GM19239 (cell line): ENCODE results near the gene ALOX15B.
"Not testable (repeated sequence)": the region's sequence is repeated elsewhere in the genome, so short reads cannot be mapped to it uniquely, and the experiment has no call there.

Source experiments
- DNase-seq: peaks from one replicate; pipeline ENCODE4 v3.0.0; 2011; ENCODE audit warnings: low spot score; ENCODE audit not compliant: insufficient read length
- FAIRE-seq: peaks from 2 replicates; lab custom pipeline; 2011; peaks lifted over from hg19 to GRCh38; lab: Jason Lieb, UNC

ALOX15B gene

DNA sequence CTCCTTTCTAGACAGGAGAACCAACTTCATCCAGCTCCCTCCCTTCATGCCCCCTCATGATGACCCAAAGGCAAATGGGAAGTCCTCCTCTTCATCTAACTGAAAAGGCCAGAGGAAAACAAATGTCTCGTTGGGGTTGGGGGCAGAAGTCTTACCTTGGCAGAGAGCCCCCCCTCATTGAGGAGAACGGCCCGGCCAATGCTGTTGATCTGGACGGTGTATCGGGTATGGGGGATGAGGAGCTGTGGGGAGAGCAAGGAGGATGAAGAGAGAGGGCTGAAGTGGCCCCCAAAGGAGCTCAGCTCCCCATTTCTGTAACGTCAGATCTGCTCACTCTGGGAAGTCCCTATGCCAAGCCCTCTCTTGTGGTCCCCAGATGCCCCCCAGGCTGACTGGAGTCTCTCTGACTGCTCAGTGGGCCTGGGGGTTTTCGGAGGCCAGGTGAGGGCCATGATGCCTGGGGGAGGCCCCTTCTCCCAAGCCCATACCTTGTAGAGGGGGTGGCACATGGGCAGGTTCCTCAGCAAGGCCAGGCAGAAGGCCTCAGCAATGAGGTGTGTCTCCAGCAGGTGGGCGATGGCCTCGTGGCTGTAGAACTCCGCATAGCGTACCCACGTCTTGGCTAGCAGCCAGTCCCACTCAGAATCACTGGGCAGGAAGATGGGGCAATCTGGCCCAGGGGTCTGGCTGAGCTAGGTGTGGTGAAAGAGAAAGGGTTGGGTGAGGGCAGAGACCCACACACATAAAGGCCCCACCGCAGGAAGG lies 37.8 kb downstream of the ALOX15B start:
- FAIRE-seq: no peak
- no peak for DNase-seq

DNA sequence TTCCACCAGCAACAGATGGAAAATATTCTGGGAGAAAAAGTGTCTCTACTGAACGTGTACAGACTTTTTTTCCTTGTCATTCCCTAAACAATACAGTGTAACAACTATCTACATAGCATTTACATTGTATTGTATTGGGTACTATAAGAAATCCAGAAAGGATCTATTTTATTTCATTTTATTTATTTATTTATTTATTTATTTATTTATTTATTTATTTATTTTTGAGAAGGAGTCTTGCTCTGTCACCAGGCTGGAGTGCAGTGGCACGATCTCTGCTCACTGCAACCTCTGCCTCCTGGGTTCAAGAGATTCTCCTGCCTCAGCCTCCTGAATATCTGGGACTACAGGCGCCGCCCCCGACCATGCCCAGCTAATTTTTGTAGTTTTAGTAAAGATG lies 39.1 kb downstream of the ALOX15B start:
- not testable (repeated sequence) for DNase-seq, FAIRE-seq

DNA sequence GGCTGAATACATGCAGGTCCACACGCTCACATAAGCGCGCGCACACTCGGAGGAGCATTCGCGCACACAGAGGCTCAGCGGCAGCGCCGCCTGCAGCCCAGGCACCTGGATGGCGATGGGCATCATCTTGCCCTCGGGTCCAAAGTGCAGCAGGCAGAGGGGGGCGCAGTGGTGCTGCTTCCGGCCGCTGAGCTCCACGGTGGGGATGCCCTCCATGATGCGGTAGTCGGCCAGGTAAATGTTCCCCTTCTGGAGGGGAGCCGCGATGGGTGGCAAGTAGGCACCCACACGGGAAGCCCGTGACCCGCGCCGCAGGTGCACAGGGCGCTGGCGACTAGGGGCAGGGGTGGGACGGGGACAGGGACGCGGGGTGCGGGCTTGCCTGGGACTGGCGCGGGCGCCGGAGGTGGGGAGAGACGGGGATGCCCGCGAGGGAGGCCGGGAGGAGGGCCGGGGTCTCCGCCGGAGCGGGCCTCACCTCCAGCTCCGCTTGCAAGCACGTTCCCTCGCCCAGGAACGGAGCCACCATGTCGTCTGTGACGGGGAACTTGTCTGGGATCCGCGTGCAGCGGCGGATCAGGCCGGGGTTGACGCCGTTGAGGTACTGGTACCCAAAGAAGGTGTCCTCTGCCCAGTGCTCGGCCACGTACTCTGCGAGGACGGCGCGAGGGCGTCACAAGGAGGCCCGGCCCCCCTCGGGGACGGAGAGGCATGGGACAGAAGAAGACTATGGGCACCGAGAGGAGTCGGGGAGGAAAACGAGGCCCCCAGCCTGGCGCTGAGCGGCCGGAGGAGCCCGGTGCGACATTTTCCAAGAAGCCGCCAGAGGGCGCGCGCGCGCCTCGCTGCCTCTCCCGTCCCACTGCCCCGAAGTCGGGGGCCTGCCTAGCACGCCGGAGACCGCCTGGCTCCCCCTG lies 40.7 kb downstream of the ALOX15B start:
- peak; percentile 71 for FAIRE-seq

DNA sequence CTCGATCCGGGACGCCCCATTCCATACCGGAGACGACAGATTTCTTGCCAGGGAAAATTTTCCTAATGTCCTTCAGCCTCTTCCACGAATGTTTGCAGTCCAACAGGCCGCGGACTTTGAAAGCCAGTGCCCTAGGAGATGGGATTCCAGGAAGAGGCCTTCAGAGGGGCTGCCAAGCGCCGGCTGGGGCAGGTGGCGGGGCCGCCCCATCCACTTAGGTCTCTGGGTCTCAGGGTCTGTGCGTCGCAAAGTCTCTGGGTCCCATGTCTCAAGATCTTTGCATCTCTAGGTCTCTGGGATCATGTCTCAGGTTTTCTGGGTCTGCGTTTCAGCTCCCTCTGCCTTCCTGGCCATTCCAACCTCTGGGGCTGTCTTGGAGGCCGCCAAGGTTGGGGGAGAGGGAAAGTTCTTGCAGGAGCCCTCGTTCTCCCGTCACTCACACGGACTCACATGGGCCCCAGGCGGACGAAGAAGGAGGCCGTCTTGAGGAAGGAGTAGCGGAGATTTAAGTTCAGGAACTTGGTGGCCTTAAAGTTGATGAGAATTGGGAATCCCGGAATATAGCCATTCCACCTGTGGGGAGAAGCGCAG lies 41.4 kb downstream of the ALOX15B start:
- DNase-seq (no peak), FAIRE-seq (no peak)

More for the DNA sequence above, 40.7 kb downstream of the ALOX15B start:
- DNase-seq: peak; percentile 95

DNA sequence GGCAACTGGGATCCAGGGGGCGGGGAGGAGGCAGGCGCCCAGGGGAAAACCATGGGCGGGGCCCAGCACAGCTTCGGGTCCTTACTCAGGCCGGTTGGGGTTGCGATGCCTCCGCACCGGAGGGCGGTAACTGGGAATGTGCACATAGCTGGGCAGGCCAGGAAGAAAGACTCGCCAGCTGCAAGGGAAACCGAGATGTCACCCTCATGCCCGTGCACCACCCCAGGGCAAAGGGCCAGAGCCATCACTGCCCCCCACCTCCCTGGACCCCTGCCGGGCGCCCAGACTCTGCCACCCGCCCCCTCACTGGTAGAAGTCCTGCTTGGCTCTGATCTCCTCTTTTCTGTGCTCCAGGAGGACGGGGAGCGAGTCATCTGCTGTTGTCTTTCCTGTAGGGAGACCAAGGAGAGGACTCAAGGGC lies 42.0 kb downstream of the ALOX15B start:
- DNase-seq (no peak), FAIRE-seq (no peak)

DNA sequence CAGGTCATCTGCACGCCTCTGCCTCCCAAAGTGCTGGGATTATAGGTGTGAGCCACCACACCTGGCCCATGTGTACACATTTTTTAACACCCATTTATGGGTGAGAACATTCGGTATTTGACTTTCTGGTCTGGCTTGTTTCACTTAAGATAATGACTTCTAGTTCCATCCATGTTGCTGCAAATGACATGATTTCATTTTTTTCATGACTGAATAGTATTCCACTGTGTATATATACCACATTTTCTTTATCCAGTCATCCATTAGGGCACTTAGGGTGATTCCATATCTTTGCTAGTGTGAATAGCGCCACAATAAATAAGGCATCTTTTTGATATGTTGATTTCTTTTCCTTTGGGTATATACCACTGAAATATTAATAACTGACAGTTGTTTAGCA lies 43.0 kb downstream of the ALOX15B start:
- FAIRE-seq (no peak), DNase-seq (no peak)

DNA sequence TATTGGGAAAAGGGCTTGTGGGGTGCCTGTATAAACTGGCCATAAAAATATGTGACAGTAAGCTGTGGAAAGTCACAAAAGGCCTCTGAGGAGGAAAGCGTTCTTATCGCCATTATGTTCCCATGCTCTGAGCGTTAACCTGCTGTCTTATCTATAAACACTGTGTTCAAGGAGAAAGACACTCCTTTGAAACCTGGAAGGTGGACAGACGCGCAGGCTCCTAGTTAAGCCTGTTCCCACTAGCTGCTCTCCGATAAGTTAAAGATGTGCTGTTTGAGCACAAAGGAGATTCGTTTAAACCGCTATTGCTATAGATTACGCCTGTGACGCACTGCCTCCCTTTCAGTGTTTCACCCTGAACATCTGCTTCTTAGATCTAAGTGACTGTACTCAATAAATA lies 43.4 kb downstream of the ALOX15B start:
- DNase-seq: no peak
- FAIRE-seq: no peak

DNA sequence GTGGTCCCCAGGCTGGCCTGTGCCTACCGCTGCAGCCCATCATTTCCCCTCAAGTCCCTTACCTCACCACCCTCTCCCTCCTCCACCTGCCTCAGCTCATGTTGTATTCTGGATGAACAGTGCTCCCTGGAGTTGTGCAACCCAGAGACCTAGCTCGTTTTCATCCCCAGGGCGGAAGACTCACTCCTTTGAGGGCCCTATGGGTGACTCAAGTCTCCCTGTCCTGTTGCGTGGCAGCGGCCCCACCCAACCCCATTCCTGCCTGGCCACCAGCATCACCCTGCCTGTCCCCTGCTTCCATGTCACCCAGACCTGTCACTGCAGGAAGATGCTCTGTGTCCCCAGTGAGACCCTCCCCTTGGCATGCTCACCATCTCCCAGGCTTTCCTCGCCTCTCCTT lies 45.4 kb downstream of the ALOX15B start:
- no peak for DNase-seq
- FAIRE-seq: no peak

DNA sequence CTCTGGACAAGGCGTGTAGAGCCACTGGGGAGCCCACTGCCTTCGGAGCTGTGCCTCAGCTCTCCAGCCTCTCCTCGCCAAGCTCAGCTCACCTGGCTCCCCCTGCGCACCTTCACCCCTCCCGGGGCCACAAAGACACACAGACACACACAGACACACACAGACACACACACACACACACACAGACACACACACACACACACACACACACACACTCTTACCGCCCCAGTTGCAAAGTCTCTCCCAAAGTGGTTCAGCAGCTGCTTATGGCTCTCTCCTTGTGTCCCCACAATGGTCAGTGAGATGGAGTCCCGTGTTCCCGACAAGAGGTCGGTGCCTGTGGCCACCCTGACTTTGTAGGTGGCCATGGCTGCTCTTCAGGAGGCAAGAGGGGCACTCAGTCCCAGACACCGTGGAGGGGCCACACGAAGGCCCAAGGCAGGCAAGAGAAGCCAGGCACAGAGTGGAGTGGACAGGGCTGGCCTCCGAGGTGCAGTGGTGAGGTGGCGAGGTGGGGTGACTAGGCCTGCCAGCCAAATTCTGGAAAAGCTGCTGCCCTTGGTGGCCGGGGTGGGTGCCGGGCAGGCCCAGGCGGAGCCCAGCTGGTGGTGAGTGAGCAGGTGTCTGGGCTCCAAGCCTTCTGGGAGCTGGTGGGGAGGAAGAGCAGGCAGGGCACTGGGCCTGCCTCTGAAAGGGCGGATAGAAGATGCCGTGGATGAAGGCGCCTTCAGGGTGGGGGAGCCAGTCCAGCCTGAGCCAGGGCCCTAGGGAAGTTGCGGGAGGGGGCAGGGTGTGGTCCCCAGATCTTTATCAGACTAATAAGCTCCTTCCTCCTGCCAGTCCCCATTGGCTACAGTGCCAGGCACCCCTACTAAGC lies 48.5 kb downstream of the ALOX15B start, which contains the start of gene ALOX12B:
Gene ALOX12B (minus strand): TSS at position 642 of the 877 bp plus-strand sequence. CDS start 274 bp downstream, at position 368.
- DNase-seq (no peak), FAIRE-seq (no peak)

DNA sequence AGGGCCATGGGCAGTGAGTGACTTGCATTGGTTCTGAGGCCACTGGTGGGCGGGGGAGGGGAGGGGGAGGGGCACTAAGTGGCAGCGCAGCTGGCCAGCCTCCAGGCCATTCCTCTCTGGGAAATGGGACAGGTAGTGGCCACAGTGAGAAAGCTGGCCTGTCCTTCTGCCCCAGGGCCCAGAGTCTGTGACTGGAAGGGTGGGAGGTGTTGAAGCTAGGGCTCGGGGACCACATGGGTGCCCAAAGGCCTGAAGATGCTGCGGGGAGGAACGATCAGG lies 49.0 kb downstream of the ALOX15B start:
- no peak for FAIRE-seq
- DNase-seq: no peak

DNA sequence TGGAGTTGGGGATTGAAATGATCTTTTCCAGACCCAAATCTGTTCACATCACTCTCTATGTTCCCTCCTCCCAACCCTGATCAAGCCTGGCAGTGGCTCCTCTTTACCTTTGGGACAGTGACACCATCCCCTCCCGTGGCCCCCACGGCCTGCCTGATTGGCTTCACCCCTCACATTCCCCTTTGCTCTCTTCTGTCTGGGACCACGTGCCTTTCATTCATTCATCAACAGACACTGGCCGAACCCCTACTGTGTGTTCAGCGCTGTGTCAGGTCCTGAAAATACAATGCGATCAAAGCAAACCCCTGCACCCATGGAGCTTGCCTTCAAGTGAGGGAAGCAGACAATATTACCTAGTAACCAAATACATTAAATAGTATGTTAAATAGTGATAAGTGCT lies 50.9 kb downstream of the ALOX15B start:
- no peak for DNase-seq
- no peak for FAIRE-seq

DNA sequence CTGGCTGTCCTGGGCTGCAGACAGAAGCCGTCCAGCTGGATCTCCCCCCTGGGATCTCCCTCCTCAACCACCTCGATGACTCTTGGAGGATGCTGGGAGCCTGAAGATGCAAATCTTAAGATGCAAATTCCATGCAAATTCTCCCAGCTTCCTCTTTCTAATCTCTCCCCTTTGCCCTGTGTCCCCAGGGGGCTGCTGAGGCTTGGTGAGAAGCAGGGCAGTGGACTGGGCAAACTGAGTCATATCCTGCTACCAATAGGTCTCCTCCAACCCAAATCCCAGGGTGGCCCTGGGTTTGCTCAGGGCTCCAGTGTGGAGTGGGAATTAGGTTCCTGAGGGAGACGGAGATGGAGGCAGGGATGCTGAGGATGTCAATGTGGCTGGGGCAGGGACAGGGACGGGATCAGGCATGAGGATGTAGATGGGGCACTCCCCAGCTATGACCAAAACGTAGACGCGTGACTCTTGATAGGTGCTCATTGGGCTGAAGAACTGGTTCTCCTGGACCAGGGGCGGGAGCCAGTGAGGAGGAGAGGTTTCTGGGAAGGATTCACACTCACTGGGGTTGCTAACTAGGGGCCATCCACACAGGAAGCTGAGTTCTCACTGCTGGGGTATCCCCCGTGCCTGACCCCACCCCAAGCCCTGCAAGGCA lies 52.3 kb downstream of the ALOX15B start:
- FAIRE-seq (no peak), DNase-seq (peak; percentile 52)

DNA sequence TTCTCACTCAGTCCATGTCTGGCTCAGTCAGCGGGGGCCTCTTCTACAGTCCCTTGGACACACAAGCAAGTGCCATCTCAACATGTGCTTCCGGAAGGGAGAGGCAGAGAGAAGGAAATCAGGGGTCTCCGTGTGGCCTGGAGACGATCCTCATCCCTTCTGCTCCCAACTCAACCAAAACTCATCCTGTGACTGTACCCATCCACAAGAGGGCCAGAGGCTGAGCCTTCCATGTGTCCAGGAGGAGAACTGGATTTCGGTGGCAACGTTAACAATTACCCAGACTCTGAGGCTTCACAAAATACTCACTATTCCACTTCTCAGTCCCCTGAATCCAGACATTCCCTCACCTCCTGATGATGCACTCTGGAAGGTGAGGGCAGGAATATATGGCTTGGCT lies 56.5 kb downstream of the ALOX15B start:
- FAIRE-seq: no peak
- no peak for DNase-seq

DNA sequence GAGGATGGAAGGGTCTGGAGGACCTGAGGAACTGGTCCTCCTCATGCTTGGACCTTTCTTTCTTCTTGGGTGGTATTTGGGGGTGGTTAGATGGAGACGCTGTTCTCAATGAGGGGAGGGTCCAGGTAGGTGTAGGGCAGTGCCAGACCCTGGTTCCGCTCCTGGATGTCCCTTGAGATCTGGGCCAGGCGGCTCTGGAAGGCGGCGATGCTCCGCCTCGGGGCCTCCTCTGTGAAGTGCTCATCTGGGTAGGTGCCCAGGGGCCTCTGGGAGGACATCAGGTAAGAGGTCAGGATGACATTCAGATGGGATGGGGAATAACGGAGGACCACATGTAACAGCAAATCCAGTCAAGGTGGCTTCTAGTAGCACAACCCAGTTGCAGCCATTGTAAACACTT lies 57.7 kb downstream of the ALOX15B start:
- DNase-seq (no peak), FAIRE-seq (no peak)
